Progenitor cell of endocrine pancreas (in vitro differentiated cells): ENCODE results near the gene ZFTA. TPM values are rescaled to one million over a fixed set of nuclear protein-coding genes. Genes with fewer than 3 reads are reported as not detected.
"Not testable (repeated sequence)": the region's sequence is repeated elsewhere in the genome, so short reads cannot be mapped to it uniquely, and the experiment has no call there.

ENCODE experiments used
- DNase-seq: peaks from one replicate; pipeline ENCODE4 v3.0.0; 2021; ENCODE audit warnings: low spot score; ENCODE audit not compliant: unreplicated experiment
- H3K27ac Mint-ChIP-seq: 2 replicates; pipeline ENCODE4 v1.8.0; 2021; ENCODE audit warnings: mild to moderate bottlenecking, moderate library complexity, mixed read lengths
- H3K27me3 Mint-ChIP-seq: 2 replicates; pipeline ENCODE4 v1.8.0; 2021; ENCODE audit warnings: mixed read lengths
- H3K36me3 Mint-ChIP-seq: 2 replicates; pipeline ENCODE4 v1.8.0; 2022; ENCODE audit warnings: mixed read lengths; ENCODE audit not compliant: insufficient read depth
- H3K4me1 Mint-ChIP-seq: 2 replicates; pipeline ENCODE4 v1.8.0; 2021; ENCODE audit warnings: low read depth, mixed read lengths
- H3K4me3 Mint-ChIP-seq: 2 replicates; pipeline ENCODE4 v1.8.0; 2021; ENCODE audit warnings: low read depth, mild to moderate bottlenecking, moderate library complexity, mixed read lengths
- H3K9me3 Mint-ChIP-seq: 2 replicates; pipeline ENCODE4 v1.8.0; 2021; ENCODE audit warnings: low read depth, mixed read lengths
- CTCF ChIP-seq: fragments of 200-600 bp; sonication (generic); IDR thresholded peaks from one replicate; pipeline ENCODE4 v1.5.0; 2021; ENCODE audit warnings: antibody characterized with exemption, mild to moderate bottlenecking; ENCODE audit not compliant: unreplicated experiment
- total RNA-seq: library from RNA; stranded (reverse); gene quantifications from 2 replicates; pipeline ENCODE4 v1.2.1, GENCODE V29; 2021

The ZFTA gene
- total RNA-seq, 1 donor from 2014 or later = 46.8 TPM

- peak overlapping the region; percentile 69 for H3K27ac Mint-ChIP-seq
- DNase-seq = peak; percentile 28
- no peaks in the 10 kb centered on the region for H3K9me3 Mint-ChIP-seq
- peaks cover 16% of the 10 kb centered on the region for H3K36me3 Mint-ChIP-seq
- H3K4me3 Mint-ChIP-seq = peak overlapping the region; percentile 85
- peaks cover 13% of the 10 kb centered on the region for H3K27me3 Mint-ChIP-seq
- no peak for TF ChIP-seq CTCF
- peaks cover 19% of the 10 kb centered on the region for H3K4me1 Mint-ChIP-seq
These were observed 45.2 kb upstream of the ZFTA start for GRCh38 chr11:63813563-63814382.

DNA sequence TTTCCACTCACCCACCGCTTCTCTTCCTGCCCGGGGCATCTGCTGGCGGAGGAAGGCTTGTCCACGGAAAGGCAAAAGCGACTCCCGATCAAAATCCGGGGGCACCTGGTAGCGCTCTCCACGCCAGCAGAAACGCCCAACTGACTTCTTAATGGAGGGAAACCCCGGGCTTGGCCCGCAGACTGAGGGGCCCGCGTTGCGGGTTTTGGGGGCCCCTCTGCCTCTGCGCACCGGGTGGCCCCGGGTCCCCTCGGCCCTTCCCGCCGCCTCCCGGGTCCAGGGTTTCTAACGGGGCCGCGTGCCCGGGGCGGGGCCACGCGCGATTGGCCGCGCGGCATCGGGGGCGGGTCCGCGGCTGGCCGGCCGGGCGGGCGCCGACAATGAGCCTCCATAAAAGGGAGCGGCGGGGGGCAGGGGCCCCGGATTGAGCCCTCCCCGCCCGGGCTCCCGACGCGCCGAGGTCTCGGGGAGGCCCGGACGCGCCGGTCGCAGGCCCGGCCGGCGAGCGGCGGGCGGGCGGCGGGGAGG lies 44.5 kb upstream of the ZFTA start, which contains the start of gene SPINDOC:
Gene SPINDOC (plus strand): TSS at position 422 of the 528 bp plus-strand sequence. CDS start 231 bp downstream, outside the sequence.
- no peak for TF ChIP-seq CTCF
- H3K27ac Mint-ChIP-seq = peak within 1 kb of the TSS; percentile 69
- DNase-seq = peak; percentile 58
- H3K9me3 Mint-ChIP-seq = no peaks in the 10 kb centered on the region
- H3K4me1 Mint-ChIP-seq = peaks cover 19% of the 10 kb centered on the region
- H3K4me3 Mint-ChIP-seq = peak within 1 kb of the TSS; percentile 85
- H3K27me3 Mint-ChIP-seq = peaks cover 13% of the 10 kb centered on the region
- peaks cover 16% of the 10 kb centered on the region for H3K36me3 Mint-ChIP-seq

DNA sequence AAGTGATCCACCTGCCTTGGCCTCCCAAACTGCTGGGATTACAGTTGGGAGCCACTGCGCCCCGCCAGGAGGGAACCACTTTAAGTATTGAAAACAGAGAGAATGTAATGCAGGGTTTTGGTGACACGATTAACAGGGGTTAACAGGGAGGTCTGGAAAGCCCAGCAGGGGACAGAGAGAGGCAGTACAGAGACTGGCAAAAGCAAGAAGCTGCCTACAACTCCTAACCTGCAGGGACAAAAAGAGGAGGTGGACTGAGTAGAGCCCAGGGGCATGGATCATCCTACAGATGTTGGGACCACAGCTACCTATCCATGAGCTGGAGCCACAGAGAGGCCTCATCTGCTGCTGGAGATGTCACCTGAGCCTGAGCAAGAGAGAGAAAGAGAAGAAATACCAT lies 42.9 kb upstream of the ZFTA start:
- peaks cover 19% of the 10 kb centered on the region for H3K4me1 Mint-ChIP-seq
- H3K27me3 Mint-ChIP-seq = peaks cover 13% of the 10 kb centered on the region
- peak overlapping the region; percentile 71 for H3K4me3 Mint-ChIP-seq
- no peak overlapping the region for H3K27ac Mint-ChIP-seq
- TF ChIP-seq CTCF = no peak
- no peaks in the 10 kb centered on the region for H3K9me3 Mint-ChIP-seq
- DNase-seq = no peak
- H3K36me3 Mint-ChIP-seq = peaks cover 9% of the 10 kb centered on the region

DNA sequence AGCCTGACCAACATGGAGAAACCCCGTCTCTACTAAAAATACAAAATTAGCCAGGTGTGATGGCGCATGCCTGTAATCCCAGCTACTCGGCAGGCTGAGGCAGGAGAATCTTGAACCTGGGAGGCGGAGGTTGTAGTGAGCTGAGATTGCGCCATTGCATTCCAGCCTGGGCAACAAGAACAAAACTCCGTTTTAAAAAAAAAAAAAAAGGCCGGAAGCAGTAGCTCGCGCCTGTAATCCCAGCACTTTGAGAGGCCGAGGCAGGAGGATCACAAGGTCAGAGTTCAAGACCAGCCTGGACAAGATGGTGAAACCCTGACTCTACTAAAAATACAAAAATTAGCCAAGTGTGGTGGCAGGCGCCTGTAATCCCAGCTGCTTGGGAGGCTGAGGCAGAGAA lies 41.8 kb upstream of the ZFTA start:
- peaks cover 13% of the 10 kb centered on the region for H3K27me3 Mint-ChIP-seq
- H3K36me3 Mint-ChIP-seq, H3K27ac Mint-ChIP-seq, H3K4me3 Mint-ChIP-seq, H3K9me3 Mint-ChIP-seq, DNase-seq: not testable (repeated sequence)
- peaks cover 14% of the 10 kb centered on the region for H3K4me1 Mint-ChIP-seq

- Mint-ChIP-seq H3K27me3 (peaks cover 2% of the 10 kb centered on the region), H3K4me1 (no peaks in the 10 kb centered on the region), H3K9me3 (no peaks in the 10 kb centered on the region), H3K27ac (no peak overlapping the region), H3K36me3 (no peaks in the 10 kb centered on the region), H3K4me3 (no peak overlapping the region)
- TF ChIP-seq CTCF = no peak
- no peak for DNase-seq
These were observed 37.4 kb upstream of the ZFTA start for GRCh38 chr11:63805844-63806415.
